Nephron (organoid): ENCODE data around the gene MAP3K20.

Source experiments
- H3K27ac Mint-ChIP-seq, 3 experiments: 2 replicates each; pipeline ENCODE4 v1.8.0; 2020; ENCODE audit warnings: mixed read lengths in 3 of 3, mild to moderate bottlenecking in 2 of 3, moderate library complexity in 1 of 3
- H3K27me3 Mint-ChIP-seq: 2 replicates; pipeline ENCODE4 v1.8.0; 2021; ENCODE audit warnings: low read depth, mild to moderate bottlenecking, moderate library complexity, mixed read lengths
- H3K36me3 Mint-ChIP-seq: 2 replicates; pipeline ENCODE4 v1.8.0; 2020; ENCODE audit warnings: low read depth, mixed read lengths
- H3K4me1 Mint-ChIP-seq: 2 replicates; pipeline ENCODE4 v1.8.0; 2020; ENCODE audit warnings: mixed read lengths
- H3K4me3 Mint-ChIP-seq, 3 experiments: 2 replicates each; pipeline ENCODE4 v1.8.0; 2020; ENCODE audit warnings: mild to moderate bottlenecking in 3 of 3, mixed read lengths in 3 of 3, moderate library complexity in 2 of 3
- H3K9me3 Mint-ChIP-seq: 2 replicates; pipeline ENCODE4 v1.8.0; 2020; ENCODE audit warnings: mixed read lengths
- CTCF ChIP-seq, 3 experiments: fragments of 200-600 bp; sonication (generic); IDR thresholded peaks; one replicate each; pipeline ENCODE4 v1.5.0; 2021; ENCODE audit warnings: antibody characterized with exemption in 3 of 3; ENCODE audit not compliant: unreplicated experiment in 3 of 3

The MAP3K20 gene

GRCh38 chr2:173054466-173054865 is 21.2 kb upstream of the MAP3K20 start:
- no peak for TF ChIP-seq CTCF (IDR thresholded peaks at IDR 0.05; ENCODE audit: unreplicated experiment in 3 of 3)
- Mint-ChIP-seq H3K4me1 (peaks cover 8% of the 10 kb centered on the region), H3K9me3 (peaks cover 5% of the 10 kb centered on the region), H3K4me3 (no peak overlapping the region), H3K27me3 (peaks cover 11% of the 10 kb centered on the region), H3K27ac (no peak overlapping the region), H3K36me3 (no peaks in the 10 kb centered on the region)

- H3K4me3 Mint-ChIP-seq = no peak overlapping the region
- peaks cover 11% of the 10 kb centered on the region for H3K27me3 Mint-ChIP-seq
- peaks cover 5% of the 10 kb centered on the region for H3K9me3 Mint-ChIP-seq
- TF ChIP-seq CTCF (IDR thresholded peaks at IDR 0.05; ENCODE audit: unreplicated experiment in 3 of 3) = no peak
- no peak overlapping the region for H3K27ac Mint-ChIP-seq
- H3K4me1 Mint-ChIP-seq = no peaks in the 10 kb centered on the region
- no peaks in the 10 kb centered on the region for H3K36me3 Mint-ChIP-seq
Measured at GRCh38 chr2:173056705-173057364, 18.8 kb upstream of the MAP3K20 start.

GRCh38 chr2:173058097-173058496 is 17.5 kb upstream of the MAP3K20 start:
- Mint-ChIP-seq H3K9me3 (peaks cover 5% of the 10 kb centered on the region), H3K27ac (no peak overlapping the region), H3K4me3 (no peak overlapping the region), H3K36me3 (no peaks in the 10 kb centered on the region), H3K27me3 (peaks cover 11% of the 10 kb centered on the region), H3K4me1 (no peaks in the 10 kb centered on the region)
- no peak for TF ChIP-seq CTCF (IDR thresholded peaks at IDR 0.05; ENCODE audit: unreplicated experiment in 3 of 3)

- Mint-ChIP-seq H3K36me3 (no peaks in the 10 kb centered on the region), H3K4me3 (no peak overlapping the region), H3K27ac (no peak overlapping the region), H3K27me3 (peaks cover 11% of the 10 kb centered on the region), H3K9me3 (peaks cover 5% of the 10 kb centered on the region), H3K4me1 (no peaks in the 10 kb centered on the region)
- no peak for TF ChIP-seq CTCF (IDR thresholded peaks at IDR 0.05; ENCODE audit: unreplicated experiment in 3 of 3)
Measured at GRCh38 chr2:173058673-173059072, 17.0 kb upstream of the MAP3K20 start.

- Mint-ChIP-seq H3K36me3 (no peaks in the 10 kb centered on the region), H3K9me3 (peaks cover 5% of the 10 kb centered on the region), H3K4me3 (no peak overlapping the region), H3K27ac (no peak overlapping the region), H3K4me1 (no peaks in the 10 kb centered on the region), H3K27me3 (peaks cover 11% of the 10 kb centered on the region)
- TF ChIP-seq CTCF (IDR thresholded peaks at IDR 0.05; ENCODE audit: unreplicated experiment in 3 of 3) = no peak
Measured at GRCh38 chr2:173059292-173059691, 16.4 kb upstream of the MAP3K20 start.

GRCh38 chr2:173059971-173060461 is 15.6 kb upstream of the MAP3K20 start:
- TF ChIP-seq CTCF (IDR thresholded peaks at IDR 0.05; ENCODE audit: unreplicated experiment in 3 of 3) = no peak
- no peaks in the 10 kb centered on the region for H3K4me1 Mint-ChIP-seq
- H3K36me3 Mint-ChIP-seq = no peaks in the 10 kb centered on the region
- no peak overlapping the region for H3K27ac Mint-ChIP-seq
- no peak overlapping the region for H3K4me3 Mint-ChIP-seq
- peaks cover 5% of the 10 kb centered on the region for H3K9me3 Mint-ChIP-seq
- H3K27me3 Mint-ChIP-seq = peaks cover 11% of the 10 kb centered on the region
